ENCODE measurements around the gene GORAB.

- TF ChIP-seq CTCF (IDR thresholded peaks at IDR 0.05; ENCODE audit: low read depth, low read length, poor library complexity, severe bottlenecking) (no peak), EZH2phosphoT487 (IDR thresholded peaks at IDR 0.05; ENCODE audit: borderline replicate concordance, low read length) (no peak)
These were observed 801 bp upstream of the GORAB start for GRCh38 chr1:170530972-170531757.
